Medulla oblongata (tissue), 1 donor: Measurements from ENCODE around the gene MYO1A.
"Not testable (repeated sequence)": the region's sequence is repeated elsewhere in the genome, so short reads cannot be mapped to it uniquely, and the experiment has no call there.

Experiments
- DNase-seq: peaks from one replicate; pipeline ENCODE4 v3.0.0-alpha.2; 2015; ENCODE audit errors: extremely low spot score

Gene MYO1A

GRCh38 chr12:57046947-57047890, 2.7 kb downstream of the MYO1A start:
- DNase-seq, result peak; percentile 59

DNA sequence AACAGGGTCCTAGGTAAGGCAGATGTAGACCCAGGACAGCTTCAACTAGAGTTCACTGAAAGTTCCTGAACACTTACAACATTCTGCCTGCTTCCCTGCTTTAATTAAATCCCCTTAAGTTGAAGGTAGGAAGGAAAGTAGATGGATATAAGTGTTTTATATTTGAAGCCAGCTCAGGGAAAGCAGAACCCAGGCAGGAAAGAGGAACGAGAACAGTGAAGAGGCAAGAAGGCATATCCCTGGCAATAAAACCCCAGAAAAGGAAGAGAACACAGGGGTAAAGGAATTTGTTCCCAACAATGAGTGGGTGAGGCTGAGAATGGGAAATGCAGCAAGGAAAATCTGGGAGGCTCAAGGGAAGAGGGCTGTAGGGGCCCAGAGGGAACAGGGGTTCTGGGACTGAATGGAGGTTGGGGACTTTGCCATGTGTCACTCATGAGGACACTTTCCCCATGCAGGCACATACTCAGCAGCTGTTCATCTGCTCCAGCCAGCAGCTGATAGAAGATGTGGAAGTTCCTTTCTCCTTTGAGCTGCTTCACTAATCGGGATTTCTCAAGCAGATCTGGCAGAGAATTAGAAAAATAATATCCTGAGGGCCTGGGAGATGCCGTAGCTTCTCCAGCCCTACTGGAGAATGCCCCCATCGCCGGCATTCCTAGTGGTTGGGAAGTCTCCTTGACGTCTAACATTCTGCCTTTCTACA, 3.7 kb downstream of the MYO1A start:
- DNase-seq, result peak; percentile 62

DNA sequence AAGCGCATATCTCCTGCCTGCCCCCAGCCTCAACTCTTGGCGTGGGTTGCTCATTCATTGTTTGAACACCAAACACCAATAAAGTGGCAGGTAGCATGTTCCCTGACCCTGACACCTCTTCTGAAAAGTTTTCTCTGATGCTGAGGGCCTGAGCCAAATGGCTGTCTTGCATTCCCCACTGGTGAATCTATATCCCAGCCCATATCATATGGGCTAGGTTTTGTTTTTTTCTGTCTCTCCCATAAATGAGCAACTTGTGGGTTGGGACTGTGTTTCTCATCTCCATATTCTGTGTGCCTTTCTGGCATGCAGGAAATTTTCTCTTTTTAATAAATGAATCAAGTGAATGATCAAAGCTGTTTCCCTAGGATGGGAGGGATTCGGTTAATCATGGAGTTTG, 5.0 kb downstream of the MYO1A start:
- no peak for DNase-seq

DNA sequence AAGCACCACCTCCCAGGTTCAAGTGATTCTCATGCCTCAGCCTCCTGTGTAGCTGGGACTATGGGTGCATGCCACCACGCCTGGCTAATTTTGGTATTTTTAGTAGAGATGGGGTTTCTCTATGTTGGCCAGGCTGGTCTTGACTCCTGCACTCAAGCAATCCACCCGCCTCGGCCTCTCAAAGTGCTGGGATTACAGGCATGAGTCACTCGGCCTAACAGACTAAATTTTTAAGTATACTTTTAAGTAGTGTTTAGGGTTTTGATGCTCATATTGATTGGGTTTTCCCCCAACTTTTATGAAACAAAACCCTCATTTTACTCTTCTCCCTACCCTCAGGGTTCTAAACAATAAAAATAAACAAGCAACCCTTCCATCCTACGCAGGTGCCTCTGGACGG, 5.5 kb downstream of the MYO1A start:
- no peak for DNase-seq

DNA sequence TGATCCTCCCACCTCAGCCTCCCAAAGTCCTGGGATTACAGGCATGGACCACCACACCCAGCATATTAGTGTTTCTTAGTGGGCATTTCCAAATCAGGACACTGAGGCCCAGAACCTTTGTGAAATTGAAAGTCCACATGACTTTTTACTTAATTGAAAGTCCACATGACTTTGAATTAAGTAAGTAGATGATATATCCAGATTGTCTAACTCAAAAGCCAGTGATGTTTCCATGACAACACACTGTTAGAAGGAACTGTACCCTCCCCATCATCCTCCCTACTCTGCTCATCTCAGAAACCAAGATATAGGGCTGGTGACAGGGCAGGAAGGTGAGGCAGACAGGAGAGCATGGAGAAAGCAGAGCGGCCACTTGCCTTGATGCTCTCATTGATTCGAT, 7.2 kb downstream of the MYO1A start:
- no peak for DNase-seq

DNA sequence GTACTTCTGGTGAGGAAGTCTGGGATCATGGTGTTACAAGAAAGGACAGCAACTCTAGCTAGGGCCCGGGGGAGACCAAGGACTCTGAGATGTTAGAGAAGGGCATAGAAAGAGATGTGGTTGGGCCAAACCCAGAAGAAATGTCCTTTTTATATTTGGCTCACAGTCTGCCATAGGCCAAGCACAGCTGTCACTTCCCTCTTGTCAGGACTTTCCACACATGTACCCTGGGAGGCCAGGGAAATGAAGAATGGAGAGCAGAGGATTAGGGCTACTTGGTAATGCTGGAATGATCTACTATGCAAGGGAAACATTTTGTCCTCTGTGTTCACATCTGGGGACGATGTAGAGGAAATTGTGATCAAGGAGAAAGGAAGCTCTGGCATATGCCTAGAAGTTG, 9.2 kb downstream of the MYO1A start:
- no peak for DNase-seq

DNA sequence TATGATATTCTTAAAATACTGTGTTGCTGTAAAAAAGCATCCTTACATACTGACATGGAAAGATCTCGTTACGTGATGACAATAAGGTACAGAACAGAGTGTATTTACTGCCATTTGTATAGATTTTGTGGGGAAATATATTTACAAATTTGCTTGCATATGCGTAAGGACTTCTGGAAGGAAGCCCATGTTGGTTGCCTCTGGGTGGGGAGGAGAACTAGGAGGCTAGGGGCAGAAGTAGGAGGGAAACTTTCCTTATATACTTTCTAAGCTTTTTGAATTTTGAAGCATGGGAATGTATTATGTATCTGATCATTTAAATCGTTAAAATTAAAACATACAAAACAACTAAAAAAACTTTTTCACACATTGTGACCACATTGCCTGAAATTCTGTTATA, 9.7 kb downstream of the MYO1A start:
- DNase-seq, result no peak

DNA sequence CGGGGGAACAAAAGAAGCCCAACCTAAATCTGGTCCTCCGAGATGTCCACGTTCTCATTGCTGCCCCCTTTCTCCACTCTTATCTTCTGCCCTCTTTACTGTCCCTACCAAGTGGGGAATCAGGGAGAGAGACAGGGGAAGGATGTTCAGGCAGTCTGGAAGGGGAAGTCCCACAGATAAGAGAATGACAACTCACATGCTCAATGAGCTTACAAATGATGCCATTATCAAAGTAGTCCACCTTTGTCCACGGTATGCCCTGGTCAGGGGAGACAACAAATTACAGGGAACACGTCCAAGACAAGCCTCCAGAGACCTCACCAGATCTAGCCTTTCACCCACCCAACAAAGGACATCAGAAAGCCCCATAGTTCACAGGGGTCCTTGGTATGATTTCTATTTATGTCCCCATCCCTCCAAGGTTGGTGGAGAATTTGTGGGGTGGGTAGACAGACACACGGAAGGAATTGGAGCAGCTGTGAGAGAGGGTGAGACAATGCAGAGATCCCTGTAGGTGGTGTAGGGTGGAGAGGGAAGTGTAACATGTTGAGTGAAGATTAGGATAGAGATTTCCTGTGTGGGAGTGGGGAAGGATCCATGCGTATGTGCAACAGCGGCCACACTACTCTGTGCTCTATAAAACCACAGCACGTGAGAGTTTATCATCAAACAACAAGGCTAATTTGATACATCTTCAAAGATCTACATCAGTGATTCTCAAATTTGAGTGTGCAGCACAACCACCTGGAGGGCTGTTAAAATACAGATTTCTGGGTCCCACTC, 10.7 kb downstream of the MYO1A start:
- no peak for DNase-seq

DNA sequence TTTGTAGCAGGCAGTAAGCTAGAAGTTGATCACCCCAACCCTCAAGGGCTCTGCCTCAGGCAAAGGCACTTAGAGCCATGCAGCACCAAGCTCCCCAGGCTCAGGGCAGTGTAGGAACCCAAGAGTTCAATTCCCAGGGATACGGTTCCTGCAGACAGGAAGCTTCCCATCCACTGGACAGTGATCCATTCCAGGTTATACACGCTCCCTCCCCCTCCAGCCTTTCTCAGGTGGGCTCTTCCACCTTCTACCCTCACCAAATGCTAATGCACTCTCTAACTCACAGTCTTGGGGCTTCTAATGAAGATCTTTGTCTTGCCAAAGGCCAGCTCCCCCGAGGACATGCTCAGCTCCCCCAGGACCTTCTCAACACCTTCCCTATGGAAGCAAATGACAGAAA, 12.7 kb downstream of the MYO1A start:
- DNase-seq, result no peak

DNA sequence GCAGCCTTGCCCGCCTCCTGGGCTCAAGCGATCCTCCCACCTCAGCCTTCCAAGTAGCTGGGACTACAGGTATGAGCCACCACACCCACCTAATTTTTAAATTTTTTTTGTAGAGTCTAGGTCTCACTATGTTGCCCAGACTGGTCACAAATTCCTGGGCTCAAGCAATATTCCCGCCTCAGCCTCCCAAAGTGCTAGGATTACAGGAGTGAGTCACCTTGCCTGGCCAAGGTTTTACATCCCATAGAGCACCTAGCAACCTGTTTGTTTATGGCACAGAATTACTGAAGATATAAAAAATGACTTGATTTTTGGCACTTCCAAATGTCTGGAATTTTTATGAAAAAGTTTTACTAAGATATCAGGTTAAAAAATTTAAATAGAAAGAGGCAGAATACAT, 16.5 kb downstream of the MYO1A start:
- DNase-seq, result no peak

- DNase-seq, result no peak
These were observed 18.1 kb downstream of the MYO1A start for GRCh38 chr12:57031789-57032188.

GRCh38 chr12:57031138-57031725, 18.7 kb downstream of the MYO1A start:
- no peak for DNase-seq

- no peak for DNase-seq
These were observed 20.5 kb downstream of the MYO1A start for GRCh38 chr12:57029457-57029856.

DNA sequence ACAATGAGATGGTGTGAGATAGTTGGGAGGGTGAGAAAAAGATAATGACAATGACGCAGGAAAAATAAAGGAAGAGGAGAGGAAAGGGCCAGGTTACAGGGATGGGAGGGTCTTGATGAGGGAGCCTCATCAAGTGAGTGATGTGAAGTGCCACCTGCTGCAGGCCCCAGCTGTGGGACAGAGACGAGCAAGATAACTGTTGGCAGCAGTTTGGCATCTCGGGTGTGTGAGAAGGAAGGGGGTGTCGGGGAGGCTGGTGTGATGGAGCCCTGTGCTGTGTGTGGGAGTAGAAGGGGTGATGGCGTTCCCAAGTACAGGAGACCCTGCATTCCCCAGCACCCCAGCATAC, 22.1 kb downstream of the MYO1A start:
- no peak for DNase-seq

- DNase-seq, result no peak
These were observed 22.7 kb downstream of the MYO1A start for GRCh38 chr12:57027011-57027804.

- DNase-seq, result no peak
These were observed 24.7 kb downstream of the MYO1A start for GRCh38 chr12:57025196-57025595.

GRCh38 chr12:57022324-57022723, 27.6 kb downstream of the MYO1A start:
- not testable (repeated sequence) for DNase-seq

DNA sequence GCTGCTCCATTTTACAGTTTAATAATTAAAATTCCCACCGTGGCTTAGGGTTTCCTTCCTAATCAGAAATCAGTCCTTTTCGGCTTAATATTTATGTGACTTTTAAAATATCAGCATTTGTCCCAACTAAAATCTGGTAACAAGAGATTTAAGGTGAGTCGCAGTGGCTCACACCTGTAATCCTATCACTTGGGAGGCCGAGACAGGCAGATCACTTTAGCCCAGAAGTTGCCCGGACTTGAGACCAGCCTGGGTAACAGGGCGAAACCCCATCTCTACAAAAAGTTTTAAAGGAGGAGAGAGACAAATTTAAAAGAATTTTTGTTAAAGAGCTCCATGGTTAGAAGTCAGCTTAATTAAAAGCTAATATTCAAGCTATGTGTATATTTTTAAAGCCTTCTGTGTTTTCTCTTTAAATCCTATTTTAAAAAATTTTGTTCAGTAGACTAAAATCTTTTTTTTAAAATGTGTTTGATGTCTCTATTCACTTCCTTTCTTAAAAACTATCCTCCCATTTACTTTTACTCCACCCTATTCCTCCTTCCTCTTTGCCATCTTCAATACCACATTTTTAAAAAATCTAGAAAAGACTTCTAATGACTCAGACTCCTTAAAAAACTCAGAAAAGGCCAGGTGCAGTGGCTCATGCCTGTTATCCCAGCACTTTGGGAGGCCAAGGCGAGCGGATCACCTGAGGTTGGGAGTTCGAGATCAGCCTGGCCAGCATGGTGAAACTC, 29.8 kb downstream of the MYO1A start:
- no peak for DNase-seq

- no peak for DNase-seq
These were observed 31.0 kb downstream of the MYO1A start for GRCh38 chr12:57018906-57019305.

DNA sequence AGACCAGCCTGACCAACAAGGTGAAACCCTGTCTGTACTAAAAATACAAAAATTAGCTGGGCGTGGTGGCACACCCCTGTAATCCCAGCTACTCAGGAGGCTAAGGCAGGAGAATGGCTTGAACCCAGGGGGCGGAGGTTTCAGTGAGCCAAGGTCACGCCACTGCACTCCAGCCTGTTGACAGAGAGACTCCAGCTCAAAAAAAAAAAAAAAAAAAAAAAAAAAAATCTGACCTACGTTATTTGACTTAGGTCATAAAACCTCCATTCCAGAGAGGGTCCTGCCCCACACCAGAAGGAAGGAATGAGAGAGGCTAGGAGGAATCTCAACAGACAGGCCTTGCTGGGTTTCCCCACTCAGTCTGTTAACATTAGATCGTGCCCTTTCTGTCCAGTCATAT, 31.6 kb downstream of the MYO1A start:
- not testable (repeated sequence) for DNase-seq
